GM19099 (cell line): ENCODE results near the gene KRT28.

Experiments
- POLR2A ChIP-seq: IDR thresholded peaks from 3 replicates; pipeline ENCODE4 v1.6.1; 2011; ENCODE audit warnings: low read depth; ENCODE audit not compliant: insufficient read length; ENCODE audit errors: extremely low read depth

Gene KRT28

GRCh38 chr17:40824015-40824832 lies 24.5 kb upstream of the KRT28 start:
- TF ChIP-seq POLR2A, result no peak

- TF ChIP-seq POLR2A, result no peak
Observed at GRCh38 chr17:40822132-40822812, 22.5 kb upstream of the KRT28 start, which contains the start of gene KRT10. KRT10 (minus strand) TSS chr17:40822614; CDS start chr17:40822585, 29 bp downstream.

- TF ChIP-seq POLR2A, result no peak
Observed at GRCh38 chr17:40821536-40821935, 21.8 kb upstream of the KRT28 start.

GRCh38 chr17:40820228-40820838 lies 20.6 kb upstream of the KRT28 start:
- no peak for TF ChIP-seq POLR2A

GRCh38 chr17:40819528-40820125 lies 19.9 kb upstream of the KRT28 start:
- TF ChIP-seq POLR2A, result no peak

- TF ChIP-seq POLR2A, result peak; percentile 81
Observed at GRCh38 chr17:40818733-40819527, 19.2 kb upstream of the KRT28 start.

GRCh38 chr17:40818343-40818732 lies 18.6 kb upstream of the KRT28 start:
- TF ChIP-seq POLR2A, result no peak

- no peak for TF ChIP-seq POLR2A
Observed at GRCh38 chr17:40817103-40817682, 17.4 kb upstream of the KRT28 start.

- no peak for TF ChIP-seq POLR2A
Observed at GRCh38 chr17:40816569-40816968, 16.8 kb upstream of the KRT28 start.

GRCh38 chr17:40815381-40815780 lies 15.6 kb upstream of the KRT28 start:
- TF ChIP-seq POLR2A, result no peak

- no peak for TF ChIP-seq POLR2A
Observed at GRCh38 chr17:40813804-40814203, 14.0 kb upstream of the KRT28 start.

GRCh38 chr17:40812639-40813038 lies 12.9 kb upstream of the KRT28 start:
- no peak for TF ChIP-seq POLR2A

GRCh38 chr17:40810494-40810893 lies 10.7 kb upstream of the KRT28 start:
- no peak for TF ChIP-seq POLR2A

- TF ChIP-seq POLR2A, result no peak
Observed at GRCh38 chr17:40809721-40810421, 10.1 kb upstream of the KRT28 start.
